HG03175 (cell line): ENCODE measurements around the gene ZEB2.
A peak's percentile ranks its signal among the peaks of the same experiment; 100 is the strongest.

Source experiments
- ATAC-seq: cut with Tn5 transposase; IDR thresholded peaks from one replicate; pipeline ENCODE4 v1.9.1; 2021; ENCODE audit warnings: mild to moderate bottlenecking, moderate library complexity; ENCODE audit not compliant: unreplicated experiment

ZEB2 gene

DNA sequence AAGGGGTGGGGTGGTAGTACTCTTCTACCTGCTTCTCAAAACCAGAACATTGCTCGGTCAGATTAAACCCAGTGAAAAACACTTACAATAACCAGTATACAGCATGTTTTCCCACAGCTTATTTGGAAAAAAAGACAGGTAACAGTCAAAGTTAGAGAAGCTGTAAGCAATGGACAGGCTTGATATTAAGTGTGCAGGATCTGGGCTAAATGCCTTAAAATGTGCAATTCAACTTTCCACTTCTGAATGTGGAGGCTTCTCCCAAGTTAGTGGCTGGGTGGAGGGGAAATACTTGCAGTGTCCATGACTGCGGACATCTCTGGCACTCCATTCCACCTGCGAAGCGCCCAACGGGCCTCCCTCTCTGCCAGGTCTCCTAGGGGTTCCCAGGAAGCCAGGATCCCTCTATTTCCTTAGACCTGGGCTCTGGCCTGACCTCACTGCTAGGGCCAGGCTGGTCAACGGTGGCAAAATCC, 5.3 kb downstream of the ZEB2 start:
- ATAC-seq: no peak

DNA sequence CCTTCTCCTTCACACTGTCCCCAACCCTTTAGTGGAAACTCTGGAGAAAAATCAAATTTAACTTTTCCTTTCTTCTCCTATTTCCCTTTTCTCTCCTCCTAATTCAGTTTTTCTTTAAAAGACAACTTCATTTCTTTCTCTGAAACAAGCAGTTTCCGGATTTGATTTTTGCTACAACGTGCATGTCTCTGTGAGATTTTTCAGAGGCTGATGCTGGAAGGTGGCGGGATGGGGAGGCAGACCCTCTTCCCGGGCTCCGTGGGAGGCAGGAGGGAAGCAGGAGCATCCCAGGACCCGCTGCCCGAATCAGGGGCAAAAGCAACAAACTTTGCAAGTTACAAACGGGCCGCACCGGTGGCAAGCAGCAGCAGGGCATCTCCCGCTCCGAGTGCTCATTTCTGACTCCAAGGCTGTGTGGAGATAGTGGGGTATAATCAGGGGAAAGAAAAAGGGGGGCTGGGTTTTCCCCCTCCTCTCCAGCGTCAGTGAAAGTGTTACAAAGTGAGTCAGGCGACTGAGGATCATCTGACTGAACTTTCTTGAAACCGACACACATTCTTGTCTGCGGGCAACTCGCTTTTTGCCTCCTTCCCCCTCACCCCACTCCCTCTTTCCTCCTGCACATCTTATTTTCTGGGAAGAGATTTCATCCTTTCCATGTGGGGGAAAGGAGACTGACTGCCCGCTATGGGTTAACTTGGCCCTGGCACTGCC, 6.4 kb downstream of the ZEB2 start:
- ATAC-seq: no peak

DNA sequence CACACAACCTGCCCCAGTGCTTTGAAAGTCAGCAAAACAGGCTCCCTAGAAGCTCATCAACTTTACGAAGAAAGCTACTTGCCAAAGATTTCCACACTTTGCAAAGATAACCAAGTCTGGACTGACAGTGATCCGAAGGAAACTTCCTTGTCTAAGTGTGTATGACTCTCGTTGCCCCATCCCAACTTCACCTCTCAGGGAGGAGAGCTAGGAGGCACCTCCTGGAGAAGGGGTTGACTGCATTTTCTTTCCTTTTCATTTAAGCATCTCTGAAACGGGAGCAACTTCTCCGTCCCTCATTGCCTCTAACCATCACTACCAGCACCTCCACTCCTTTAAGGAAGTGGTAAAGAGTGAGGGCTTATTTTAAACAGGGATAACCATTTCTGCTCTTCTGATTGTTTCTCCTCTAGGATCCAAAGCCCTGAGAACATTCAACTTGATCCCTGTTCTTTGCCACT, 7.0 kb downstream of the ZEB2 start:
- no peak for ATAC-seq

DNA sequence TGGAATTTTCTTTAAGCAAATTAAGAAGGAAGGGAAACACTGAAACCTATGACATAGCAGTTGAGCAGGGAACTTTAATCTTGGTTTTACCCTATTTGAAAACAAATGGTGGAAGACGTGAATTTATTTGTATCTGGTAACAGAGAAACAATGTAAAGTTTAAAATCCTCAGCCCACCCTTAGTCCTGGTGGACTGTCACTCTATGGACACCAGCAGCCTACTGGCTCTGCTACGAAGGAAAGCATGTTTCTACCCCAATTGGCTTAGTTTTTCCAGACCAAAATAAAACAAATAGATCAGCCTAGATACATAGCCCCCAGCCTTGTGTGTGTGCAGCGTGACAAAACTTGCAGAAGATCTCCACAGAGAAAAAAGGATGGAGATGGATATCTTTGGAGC, 7.4 kb downstream of the ZEB2 start:
- no peak for ATAC-seq

DNA sequence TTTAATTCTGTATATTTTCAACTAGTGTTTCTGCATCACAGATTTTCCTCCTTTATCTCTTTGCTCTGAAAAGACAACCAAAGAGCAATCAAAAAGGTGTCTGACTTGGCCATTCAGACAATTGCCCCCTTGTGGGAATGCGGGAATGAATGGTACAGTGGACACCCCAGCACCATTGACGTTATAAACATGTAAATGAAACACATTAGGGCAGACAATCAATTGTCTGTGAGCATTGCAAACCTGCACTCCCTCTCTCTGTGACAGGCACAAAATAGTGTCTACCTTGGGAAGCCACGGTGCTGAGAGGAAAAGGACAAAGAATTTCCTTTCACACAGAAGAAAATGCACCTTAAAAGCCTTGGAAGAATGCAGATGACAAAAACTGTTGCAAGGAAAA, 8.0 kb downstream of the ZEB2 start:
- ATAC-seq: no peak

DNA sequence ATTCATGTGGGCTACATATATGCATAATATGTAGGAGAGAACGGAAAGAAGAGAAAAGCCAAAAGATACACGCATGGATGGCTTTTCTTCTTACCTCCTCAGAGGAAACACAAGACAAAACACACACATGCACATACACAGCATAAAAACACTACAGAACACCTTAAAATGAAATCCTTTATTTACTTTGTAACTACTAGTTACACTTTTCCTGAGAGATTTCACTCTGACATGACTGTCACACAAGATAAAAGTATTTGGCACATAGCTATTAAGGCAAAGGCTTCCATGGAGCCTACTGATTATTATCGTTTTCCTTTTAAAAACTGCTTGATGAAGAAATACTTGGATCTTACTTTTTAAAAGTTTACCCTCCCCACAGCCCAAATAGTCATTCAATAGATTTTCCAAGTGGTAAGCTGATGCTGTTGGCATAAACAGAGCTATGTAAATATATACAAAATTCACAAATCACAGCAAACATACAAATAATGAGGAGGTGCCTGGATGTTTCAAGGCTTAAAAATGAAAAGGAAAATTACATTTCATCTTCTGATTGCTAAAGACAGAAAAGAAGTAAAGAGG, 8.6 kb downstream of the ZEB2 start:
- ATAC-seq: no peak

DNA sequence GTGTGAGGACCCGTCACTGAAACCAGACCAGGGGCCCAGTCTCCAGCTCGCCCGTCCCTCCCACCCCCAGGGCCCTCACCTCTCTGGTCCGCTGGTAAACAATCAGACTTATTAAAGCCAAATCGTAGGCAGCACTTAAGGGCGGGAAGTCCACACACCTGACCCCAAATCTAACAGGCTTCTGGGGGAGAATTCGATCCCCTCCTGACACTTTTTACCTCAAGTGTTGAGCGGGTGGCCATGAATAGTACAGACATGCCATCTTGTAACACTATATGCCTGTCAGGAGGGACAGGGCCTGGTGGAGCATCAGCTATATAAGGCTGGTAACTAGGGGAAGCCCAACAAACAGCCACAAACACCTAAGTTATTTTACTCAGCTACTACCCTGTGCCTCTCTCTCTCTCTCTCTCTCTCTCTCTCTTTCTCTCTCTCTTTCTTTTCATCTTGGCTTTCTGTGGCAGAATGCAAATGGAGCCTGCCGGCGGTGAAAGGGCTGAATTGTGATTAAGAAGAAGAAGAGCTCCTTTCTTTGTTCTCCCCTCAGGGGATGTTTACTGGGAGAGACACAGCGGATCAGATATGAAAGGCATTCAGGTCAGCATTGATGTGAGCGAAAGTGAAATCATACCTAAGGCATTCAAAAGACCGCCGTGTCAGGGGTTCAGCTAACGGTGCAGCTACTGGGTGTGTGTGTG, 9.5 kb downstream of the ZEB2 start:
- ATAC-seq: peak; percentile 86

DNA sequence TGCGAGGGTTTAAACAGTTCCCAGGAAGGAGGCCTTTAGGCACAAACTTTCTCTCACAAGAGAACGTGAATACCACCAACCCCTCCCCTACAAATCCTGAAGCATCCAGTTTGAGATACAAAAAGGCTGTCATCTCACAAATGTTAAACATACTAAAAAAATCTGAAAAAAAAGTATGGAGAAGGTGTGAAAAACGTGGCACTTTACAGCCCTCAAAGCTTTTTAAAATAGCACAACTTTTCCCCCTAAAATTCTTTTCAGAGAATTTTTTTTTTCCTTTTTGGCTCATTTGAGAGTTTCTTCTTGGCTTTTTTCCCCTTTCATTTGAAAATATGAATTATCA, 10.1 kb downstream of the ZEB2 start:
- no peak for ATAC-seq

DNA sequence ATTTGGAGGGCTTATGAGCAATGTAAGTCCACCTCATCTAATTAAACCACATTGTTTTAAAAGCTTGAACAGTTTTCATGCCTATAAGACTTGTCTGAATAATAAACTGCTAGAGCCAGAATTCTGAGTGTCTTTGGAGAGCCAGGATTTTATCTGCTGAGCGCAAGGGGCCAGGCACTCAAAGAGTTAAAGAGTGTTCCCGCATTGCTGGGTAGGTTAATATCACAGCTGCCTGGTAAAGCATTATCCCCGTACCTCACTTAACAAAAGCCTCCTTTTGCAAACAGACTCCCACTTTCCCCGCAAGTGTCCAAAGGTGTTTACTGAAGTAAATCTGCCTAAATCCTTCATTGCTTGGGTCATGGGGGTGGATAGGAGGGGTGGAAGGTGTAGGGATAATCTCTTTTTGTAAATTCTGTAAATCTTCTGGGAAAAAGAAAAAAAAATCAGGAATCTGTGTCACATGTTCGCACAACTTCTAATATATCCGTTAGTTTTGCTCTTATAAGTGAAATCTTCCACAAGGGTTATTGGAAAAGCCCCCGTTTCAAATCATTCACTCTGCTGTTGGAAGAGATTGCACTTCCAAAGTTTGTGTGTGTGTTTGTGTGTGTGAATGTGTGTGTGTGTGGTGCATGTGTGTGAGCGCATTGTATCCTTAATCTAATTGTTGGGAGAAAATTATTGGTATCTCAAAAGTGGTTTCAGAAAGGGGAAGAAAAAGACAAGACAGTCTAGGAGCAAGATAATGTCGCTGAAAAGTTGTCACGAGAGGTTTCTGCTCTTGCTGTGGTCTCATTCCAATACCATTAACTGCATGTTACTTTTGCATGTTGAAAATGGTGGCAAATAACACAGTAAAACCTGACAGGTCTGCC, 10.7 kb downstream of the ZEB2 start:
- no peak for ATAC-seq

DNA sequence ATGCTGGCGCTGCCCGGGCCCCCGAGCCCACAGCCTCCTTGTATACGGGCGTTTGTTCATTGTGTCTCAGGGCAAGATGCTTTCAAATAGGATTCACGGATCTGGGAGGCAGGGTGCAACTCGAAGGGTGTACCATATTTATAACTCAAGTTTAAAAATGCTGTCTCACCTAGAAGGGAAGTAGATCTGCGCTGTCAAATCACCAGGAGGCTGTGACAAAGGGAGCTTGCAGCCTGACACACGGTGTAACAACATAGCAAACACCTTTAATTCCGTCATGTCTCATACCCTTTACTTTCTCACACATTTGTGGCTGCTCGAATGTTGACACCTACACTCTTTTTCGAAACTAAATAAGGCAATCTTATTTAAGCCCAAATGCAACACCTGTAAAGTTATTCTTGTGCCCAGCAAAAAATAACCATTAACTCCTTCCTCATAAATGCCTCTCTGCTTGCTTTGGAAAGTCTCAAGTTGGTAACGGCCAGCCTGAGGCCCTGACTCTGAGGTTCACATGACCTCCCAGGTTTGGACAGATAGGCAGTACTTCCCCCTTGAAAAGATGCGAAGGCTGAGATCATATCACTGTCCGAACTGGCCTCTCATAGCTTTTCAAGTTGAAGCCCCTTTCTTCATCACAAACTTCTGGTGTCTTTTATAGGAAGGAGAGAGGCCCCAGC, 11.6 kb downstream of the ZEB2 start:
- ATAC-seq: no peak

DNA sequence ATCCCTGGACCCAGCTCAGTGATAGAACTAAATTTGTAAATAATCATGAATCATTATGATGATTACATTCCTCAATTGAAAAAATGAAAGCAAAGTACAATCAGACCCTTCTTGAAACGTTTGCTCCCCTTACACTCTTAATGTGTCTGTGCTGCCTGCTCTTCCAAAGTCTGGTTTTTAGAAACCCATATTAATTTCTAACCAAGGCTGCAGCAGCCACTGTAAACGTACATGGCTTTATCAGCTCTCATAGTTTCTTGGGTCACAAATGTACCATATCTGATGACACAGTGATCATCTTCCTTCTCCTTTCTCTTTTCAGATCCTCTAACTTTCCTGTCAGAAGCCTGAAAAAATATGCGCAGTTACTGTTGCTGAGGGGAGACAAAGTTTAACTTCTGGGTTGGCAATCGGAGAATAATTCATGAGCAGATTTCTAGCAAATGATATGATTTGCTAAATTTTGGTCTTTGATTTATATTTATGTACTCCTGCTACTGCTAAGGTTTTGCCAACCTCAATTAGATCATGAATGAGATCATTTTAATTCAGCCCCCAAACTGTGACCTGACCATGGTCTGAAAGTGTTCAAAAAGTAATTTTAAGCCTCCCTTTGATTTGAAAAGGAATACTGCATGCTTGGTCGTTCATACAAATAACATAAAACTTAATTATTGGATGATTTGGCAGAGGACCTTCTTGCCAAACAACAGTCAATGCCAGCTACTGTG, 12.3 kb downstream of the ZEB2 start:
- no peak for ATAC-seq

DNA sequence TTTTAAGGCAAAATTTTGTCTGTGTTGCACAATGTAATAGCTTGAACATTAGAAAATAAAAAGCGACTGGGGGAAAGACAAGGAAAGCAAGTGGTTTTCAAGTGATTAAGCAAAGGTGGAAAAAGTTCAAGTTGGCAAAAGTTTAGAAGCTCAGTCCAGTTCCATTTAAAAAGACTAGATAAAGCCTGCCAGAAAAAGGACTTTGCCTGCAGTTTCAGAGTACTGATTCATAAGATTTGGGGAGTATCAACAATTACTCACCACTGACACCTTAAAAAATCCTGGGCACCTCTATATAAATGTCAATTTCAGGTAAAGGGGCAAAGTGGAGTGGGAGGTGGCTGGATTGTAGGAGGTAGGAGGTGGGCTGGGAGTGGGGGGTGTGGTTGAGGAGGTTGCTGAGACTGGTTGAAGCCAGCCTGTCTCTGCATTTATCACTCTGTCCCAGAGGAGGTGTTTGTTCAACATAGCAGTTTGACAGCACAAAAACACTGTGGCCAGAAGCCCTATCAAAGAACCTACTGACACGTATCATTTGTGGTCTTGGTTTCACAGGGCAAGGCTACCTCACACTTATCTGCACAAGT, 14.6 kb downstream of the ZEB2 start:
- ATAC-seq: no peak

DNA sequence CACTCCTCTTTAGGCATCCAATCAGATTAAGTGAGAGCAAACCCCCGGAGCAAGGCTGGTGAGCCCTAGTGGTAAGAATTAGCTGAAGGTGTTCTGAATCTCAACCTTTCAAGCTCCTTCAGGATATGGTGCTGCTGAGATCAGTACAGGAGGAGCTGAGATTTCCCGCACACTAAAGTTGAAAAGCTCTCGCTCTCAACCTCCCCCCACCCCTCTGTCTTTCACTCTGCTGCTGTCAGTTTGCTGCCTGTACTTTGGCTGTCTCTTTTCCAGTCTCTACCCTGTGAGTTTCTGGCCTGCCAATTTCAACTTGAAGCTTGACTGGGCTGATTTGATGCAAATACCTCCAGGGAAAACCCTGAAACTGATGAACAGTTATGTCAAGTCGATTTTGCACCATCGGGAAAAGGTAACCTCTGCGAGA, 15.7 kb downstream of the ZEB2 start:
- no peak for ATAC-seq

DNA sequence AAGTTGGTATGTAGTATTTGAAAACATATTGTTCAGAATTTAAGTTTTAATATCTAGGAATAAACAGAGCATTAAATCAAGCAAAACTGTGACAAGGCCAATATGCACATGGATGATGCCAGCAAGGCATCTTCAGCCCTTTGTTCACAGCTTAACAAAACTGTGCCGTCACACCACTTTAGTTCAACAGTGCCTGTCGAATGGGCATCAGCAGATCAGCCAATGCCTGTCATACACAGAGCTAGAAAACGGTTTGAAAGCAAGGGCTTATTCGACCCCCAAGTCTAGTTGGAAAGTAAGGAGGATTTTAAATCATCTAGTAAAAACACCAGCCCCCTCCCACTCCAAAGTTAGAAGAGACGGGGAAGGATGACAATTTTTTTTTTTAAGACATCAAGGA, 16.7 kb downstream of the ZEB2 start:
- ATAC-seq: no peak

DNA sequence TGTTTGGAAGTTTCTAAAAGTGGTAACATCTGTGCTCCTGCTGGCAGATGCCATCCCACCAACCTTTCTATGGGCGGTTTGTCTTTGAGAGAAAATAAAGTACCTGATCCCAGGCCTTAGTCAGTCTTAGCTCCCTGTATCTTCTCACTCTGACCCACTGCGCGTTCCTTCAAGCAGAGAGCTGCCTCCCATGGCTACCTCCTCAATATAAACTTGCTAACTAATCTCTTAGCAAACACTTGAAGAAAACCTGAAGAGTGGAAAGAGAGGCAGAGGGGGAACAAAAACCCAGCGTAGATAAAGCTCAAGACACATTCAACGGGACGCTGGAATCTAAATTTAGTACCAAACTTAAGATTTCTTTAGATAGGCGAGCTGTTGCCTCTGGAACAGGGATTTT, 17.6 kb downstream of the ZEB2 start:
- no peak for ATAC-seq

DNA sequence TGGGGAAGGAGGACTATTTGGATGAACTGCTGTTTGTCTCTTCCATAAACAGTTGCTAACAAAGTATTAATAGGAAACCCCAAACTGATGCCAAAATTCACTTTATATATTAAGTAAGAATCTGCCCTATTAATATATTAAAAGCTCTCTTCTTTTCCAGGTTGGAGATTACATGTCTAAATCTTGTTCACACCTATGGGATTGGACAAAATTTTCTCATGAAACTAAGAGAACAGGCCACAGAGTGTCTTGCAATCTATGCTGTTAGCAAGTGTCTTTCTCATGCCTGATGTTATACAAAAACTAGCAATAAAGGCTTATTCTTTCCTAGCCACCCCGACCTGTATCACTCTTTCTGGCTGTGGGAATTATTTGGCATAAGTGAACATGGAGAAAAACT, 18.3 kb downstream of the ZEB2 start:
- ATAC-seq: no peak

DNA sequence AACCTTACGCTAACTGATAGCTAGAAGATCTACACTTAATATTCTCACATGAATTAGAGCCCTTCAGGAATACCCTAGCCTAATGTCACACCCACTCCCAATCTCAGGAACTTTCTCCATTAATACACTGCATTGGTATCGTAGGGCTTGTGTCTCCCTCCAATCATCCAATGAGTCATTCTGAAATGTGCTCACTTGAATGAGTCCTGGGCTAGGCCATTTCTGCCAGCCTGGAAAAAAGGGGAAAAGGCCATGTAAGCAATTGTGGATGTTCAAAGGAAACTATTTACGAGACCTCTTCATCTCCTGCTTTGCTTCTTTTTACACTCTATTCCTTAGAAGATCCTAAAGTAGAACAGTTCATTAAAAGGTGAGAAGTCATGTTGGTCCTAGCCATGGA, 18.8 kb downstream of the ZEB2 start:
- ATAC-seq: no peak

DNA sequence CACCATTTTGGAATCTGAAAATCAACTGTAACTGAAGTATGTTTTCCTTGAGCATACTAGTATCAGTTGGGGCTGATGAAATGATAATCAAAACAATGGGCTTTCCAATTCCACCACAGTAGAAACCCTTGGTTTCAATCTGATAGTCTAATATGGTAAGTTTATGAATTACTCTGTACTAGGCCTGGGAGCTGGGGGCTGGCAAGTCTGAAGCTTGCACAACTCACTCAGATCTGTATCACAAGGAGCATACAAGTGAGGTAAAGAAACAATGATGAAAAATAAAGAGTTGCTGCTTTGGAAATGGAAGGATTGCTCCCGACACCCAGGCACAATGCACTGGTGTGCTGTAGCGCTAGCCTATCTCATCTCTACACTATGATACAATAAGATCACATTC, 19.4 kb downstream of the ZEB2 start:
- ATAC-seq: no peak

DNA sequence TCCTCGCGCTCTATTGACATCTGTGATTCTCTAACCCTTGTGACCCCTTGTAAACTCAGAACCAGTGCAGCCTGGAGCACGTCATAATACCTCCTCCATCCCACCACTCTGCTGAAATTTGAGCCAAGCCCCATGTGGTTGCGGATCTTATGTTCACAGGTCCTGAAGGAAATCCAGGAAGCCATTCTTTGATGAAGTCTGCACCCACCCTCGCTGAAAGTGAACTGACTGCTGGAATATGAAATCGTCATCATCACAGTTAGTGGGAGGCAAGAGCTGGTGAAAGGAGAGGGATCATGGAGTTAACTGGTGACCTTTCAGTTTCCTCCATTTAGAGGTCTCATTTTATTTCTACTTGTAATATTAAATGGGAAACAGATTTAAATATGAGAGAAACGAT, 21.6 kb downstream of the ZEB2 start:
- ATAC-seq: no peak
